Heart right ventricle (tissue), 16 donors: ENCODE results near the gene LRRC3. TPM values are rescaled to one million over a fixed set of nuclear protein-coding genes. Genes with fewer than 3 reads are reported as not detected.

Experiments
- ATAC-seq, 8 donors: fragments of 200-7000 bp; cut with Tn5 transposase; one replicate each; pipeline ENCODE4 v1.9.1; 2020; ENCODE audit warnings: mild to moderate bottlenecking in 8 of 8, moderate library complexity in 8 of 8, moderate number of reproducible peaks in 1 of 8
- DNase-seq, 2 donors: peaks; one replicate each; pipeline ENCODE4 v3.0.0-alpha.2; 2020
- H3K27ac ChIP-seq, 10 donors: fragments of 200-600 bp; sonication (generic) in 2 of 10; one replicate each; pipeline versions ENCODE4 v1.5.0 to v1.8.0; 2020 to 2022; ENCODE audit warnings: mild to moderate bottlenecking in 3 of 10
- H3K27me3 ChIP-seq, 7 donors: fragments of 200-600 bp; one replicate each; pipeline ENCODE4 v1.8.0; 2021 to 2022; ENCODE audit warnings: mild to moderate bottlenecking in 2 of 7
- H3K36me3 ChIP-seq, 9 donors: fragments of 200-600 bp; sonication (generic) in 1 of 9; one replicate each; pipeline versions ENCODE4 v1.5.0 to v1.8.0; 2020 to 2022; ENCODE audit warnings: mild to moderate bottlenecking in 2 of 9
- H3K4me1 ChIP-seq, 9 donors: fragments of 200-600 bp; sonication (generic) in 1 of 9; one replicate each; pipeline versions ENCODE4 v1.5.0 to v1.8.0; 2020 to 2022; ENCODE audit warnings: mild to moderate bottlenecking in 4 of 9
- H3K4me3 ChIP-seq, 10 donors: fragments of 200-600 bp; sonication (generic) in 2 of 10; one replicate each; pipeline versions ENCODE4 v1.5.0 to v1.8.0; 2020 to 2022; ENCODE audit warnings: mild to moderate bottlenecking in 7 of 10, moderate library complexity in 2 of 10
- H3K9me3 ChIP-seq, 11 donors: fragments of 200-600 bp in 10 of 11; sonication (generic) in 2 of 11; one replicate each; pipeline versions ENCODE4 v1.5.0 to v1.8.0; 2013 to 2022; ENCODE audit warnings: mild to moderate bottlenecking in 2 of 11, control low read depth in 1 of 11, moderate library complexity in 1 of 11
- WGBS, 2 donors: extraction: QIAGEN DNeasy Blood & Tissue Kit; methylation state at CpG; one replicate each; pipeline ENCODE4 v1.1.7; 2013; ENCODE audit warnings: inconsistent platforms in 1 of 2; 5-methylcytosine and 5-hydroxymethylcytosine counted together
- intact Hi-C, 10 donors: fragments of 100-400 bp; cut with DNase I; formaldehyde crosslinking; loops; one replicate each; pipeline versions ENCODE4 v1.11.1 to v1.14.2; 2022
- polyA plus RNA-seq, 2 donors: library from polyadenylated mRNA; stranded (reverse); fragments of 200-250 nt; gene quantifications; one replicate each; pipeline ENCODE4 v1.2.3, GENCODE V29; 2013
- total RNA-seq, 10 donors: library from RNA; stranded (reverse); fragmentation: NEBNext Ultra II Directional in 3 of 10; extraction: Animal tissue kit (Norgen Biotek cat#: 25700) in 3 of 10; gene quantifications; one replicate each; pipeline versions ENCODE4 v1.2.1 to v1.2.4, GENCODE V29; 2021 to 2023
- TF ChIP-seq, protein P1 (sequence below), 9 donors: fragments of 200-600 bp; sonication (generic) in 2 of 9; IDR thresholded peaks; one replicate each; pipeline versions ENCODE4 v1.5.0 to v1.8.0; 2021 to 2022; ENCODE audit warnings: antibody characterized with exemption in 9 of 9, mild to moderate bottlenecking in 5 of 9, moderate library complexity in 1 of 9
- donor health status: Arrhythmogenic right ventricular cardiomyopathy.
- donor health status: ischemic (EF 13 %, LVEDD 7.1; RV severe dilation, severe dysfunction).
- donor health status: healthy with polysubstance abuse.
- donor health status: DM: no; HTN: yes; CAD: no.
- donor health status: DM: no; HTN: no; CAD: no.
- donor health status: ischemic (EF 25% LVEDD 6.9; RV normal size, moderate dysfunction).
- donor health status: ischemic (EF 25% LVEDD 5.7; RV mildly dilated, moderate dysfunction).
- donor health status: healthy.
- donor health status: DM: yes; HTN: yes; CAD: no.
- donor health status: Ischemic cardiomyopathy.
- donor health status: ischemic (EF 35%, LVEDD 5.7; RV mildly dilated, moderate dysfunction).
- donor health status: nonischemic (EF 11% LVEDD 7.7; RV severe dilation, severe dysfunction).
- donor health status: DM: yes; HTN: yes; CAD: no.
- donor health status: PGD.
- donor health status: ischemic (EF 29% LVEDD 5.4; RV normal size, mild dysfunction).
- donor health status: nonischemic (EF 23%, LVEDD 6.1; RV moderate dilation, normal function).

Gene LRRC3
- total and polyA plus RNA-seq, 12 donors = 1.2 to 3.2 (median 2.0) TPM

DNA sequence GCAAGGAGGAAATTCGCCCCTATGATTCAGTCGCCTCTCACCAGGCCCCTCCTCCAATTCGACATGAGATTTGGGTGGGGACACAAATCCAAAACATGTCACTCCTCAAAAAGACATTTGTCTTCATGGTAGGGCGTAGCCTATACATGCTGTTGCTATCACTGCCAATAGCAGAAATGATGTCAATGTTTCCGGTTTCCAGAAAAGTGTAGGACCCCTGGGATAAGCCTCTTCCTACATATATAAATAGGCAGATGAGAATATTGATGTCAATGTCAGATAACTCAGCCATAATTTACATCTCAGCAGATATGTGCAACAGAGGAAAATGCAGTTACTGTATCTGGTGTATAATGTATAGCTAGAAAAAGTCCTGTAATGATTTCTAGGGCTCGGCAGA lies 16.7 kb downstream of the LRRC3 start:
- DNase-seq = no peak
- no peaks in the 10 kb centered on the region for H3K27me3 ChIP-seq
- 74 to 81% methylated on average over 6 of the region's 6 CpGs for WGBS, 2 donors
- no peaks in the 10 kb centered on the region for H3K4me1 ChIP-seq
- no peak overlapping the region for H3K27ac ChIP-seq
- TF ChIP-seq, protein P1, sequence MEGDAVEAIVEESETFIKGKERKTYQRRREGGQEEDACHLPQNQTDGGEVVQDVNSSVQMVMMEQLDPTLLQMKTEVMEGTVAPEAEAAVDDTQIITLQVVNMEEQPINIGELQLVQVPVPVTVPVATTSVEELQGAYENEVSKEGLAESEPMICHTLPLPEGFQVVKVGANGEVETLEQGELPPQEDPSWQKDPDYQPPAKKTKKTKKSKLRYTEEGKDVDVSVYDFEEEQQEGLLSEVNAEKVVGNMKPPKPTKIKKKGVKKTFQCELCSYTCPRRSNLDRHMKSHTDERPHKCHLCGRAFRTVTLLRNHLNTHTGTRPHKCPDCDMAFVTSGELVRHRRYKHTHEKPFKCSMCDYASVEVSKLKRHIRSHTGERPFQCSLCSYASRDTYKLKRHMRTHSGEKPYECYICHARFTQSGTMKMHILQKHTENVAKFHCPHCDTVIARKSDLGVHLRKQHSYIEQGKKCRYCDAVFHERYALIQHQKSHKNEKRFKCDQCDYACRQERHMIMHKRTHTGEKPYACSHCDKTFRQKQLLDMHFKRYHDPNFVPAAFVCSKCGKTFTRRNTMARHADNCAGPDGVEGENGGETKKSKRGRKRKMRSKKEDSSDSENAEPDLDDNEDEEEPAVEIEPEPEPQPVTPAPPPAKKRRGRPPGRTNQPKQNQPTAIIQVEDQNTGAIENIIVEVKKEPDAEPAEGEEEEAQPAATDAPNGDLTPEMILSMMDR (IDR thresholded peaks at IDR 0.05) = no peak
- no peaks in the 10 kb centered on the region for H3K36me3 ChIP-seq
- intact Hi-C loops = loop anchor here in 2 of 10 donors (10.0 kb wide), 2 partner anchors 117 to 127 kb away; partner anchors contain the start of gene TRPM2 (in 1 of the 2)
- ATAC-seq = no peak
- no peaks in the 10 kb centered on the region for H3K9me3 ChIP-seq
- H3K4me3 ChIP-seq = no peak overlapping the region

DNA sequence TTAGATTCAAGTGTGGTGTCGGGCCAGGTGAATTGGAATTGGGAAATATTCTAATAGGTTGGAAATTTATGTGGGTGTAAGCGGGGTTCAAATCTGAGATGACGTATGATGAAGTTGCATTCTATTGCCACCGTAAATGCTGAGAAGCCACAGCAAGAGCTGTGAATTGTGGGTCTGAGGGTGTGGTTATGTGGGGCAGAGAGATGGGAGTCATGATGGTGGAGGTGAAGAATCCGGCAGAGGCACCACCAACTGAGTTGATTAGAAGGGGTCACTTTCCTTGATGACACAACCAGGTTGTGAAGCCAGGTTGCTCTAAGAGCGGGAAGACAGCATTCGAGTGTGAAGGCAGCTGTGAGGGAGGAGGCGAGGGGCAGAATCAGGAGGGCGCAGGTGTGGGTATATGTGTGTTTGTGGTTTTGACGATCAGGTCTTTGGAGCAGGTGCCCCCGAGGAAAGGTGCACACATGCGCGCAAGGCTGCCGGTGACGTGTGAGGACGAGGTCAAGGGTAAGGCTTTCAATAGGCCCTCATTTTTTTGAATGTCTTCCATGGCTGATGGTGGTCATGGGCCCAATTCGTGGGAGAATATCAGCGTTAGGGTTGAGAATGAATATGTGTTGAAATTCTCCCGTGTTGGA lies 18.7 kb downstream of the LRRC3 start:
- Histone ChIP-seq H3K4me1 (peaks cover 0 to 18% (median 2%) of the 10 kb centered on the region in 9 donors), H3K4me3 (no peak overlapping the region), H3K27ac (no peak overlapping the region), H3K9me3 (no peaks in the 10 kb centered on the region), H3K36me3 (no peaks in the 10 kb centered on the region), H3K27me3 (no peaks in the 10 kb centered on the region)
- 92 to 93% methylated on average over 19 of the region's 19 CpGs for WGBS, 2 donors
- no peak for DNase-seq
- no peak for ATAC-seq
- TF ChIP-seq, protein P1 (IDR thresholded peaks at IDR 0.05) = no peak
- intact Hi-C loops = loop anchor here in 2 of 10 donors (10.0 kb wide), 2 partner anchors 119 to 129 kb away; partner anchors contain the start of gene TRPM2 (in 1 of the 2)

DNA sequence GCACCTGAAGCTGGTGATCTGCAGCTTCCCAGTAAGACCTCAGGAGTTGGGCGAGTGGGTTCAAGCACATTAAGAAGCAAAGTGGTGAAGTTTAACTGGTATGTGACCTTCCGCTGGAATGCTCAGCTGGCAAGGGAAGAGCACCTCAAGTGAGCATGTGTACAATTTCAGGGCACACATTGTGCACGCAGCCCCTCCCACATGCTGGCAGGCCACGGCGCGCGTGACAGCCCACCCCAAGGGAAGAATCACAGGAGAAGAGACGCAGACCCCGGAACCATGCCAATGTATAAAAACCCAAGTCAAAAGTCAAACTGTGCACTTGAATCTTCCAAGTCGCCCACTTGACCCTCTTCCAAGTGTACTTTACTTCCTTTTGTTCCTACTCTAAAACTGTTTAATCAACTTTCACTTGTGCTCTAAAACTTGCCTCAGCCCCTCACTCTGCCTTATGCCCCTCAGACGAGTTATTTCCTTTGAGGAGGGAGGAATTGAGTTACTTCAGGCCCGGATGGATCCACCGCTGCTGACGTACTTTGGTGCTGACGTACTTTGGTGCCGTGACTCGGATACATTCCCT lies 20.0 kb downstream of the LRRC3 start:
- intact Hi-C loops = loop anchor here in 2 of 10 donors (10.0 kb wide), 2 partner anchors 121 to 131 kb away; partner anchors contain the start of gene TRPM2 (in 1 of the 2)
- WGBS, 2 donors = 83 to 88% methylated on average over 17 of the region's 17 CpGs
- Histone ChIP-seq H3K27me3 (no peaks in the 10 kb centered on the region), H3K36me3 (no peaks in the 10 kb centered on the region), H3K27ac (no peak overlapping the region), H3K4me1 (peaks cover 0 to 24% (median 2%) of the 10 kb centered on the region in 9 donors), H3K4me3 (no peak overlapping the region), H3K9me3 (no peaks in the 10 kb centered on the region)
- TF ChIP-seq, protein P1 (IDR thresholded peaks at IDR 0.05) = no peak
- DNase-seq (no peak), ATAC-seq (no peak)

DNA sequence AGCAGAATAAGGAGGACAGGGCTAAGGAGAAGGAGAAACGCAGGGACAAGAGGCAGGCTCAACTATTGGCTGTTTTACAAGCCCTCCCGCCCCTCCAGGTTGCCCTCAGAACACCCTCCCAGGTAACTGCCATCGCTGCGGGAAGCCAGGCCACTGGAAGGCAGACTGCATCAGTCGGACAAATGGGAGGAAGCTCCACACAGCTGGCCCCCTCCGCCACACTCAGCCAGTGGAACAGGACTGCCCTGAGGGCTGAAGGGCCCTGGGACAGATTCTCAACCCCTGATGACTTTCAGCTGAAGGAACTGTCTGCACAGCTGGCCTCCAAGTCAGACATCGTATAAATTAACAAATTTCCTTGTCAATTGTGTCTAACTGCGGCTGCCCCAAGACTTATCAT lies 21.8 kb downstream of the LRRC3 start:
- 74 to 78% methylated on average over 8 of the region's 8 CpGs for WGBS, 2 donors
- TF ChIP-seq, protein P1 (IDR thresholded peaks at IDR 0.05) = no peak
- Histone ChIP-seq H3K27me3 (no peaks in the 10 kb centered on the region), H3K27ac (peak overlapping the region in 1 of 10 donors; percentile 52), H3K4me1 (peaks cover 0 to 24% (median 2%) of the 10 kb centered on the region in 9 donors), H3K9me3 (no peaks in the 10 kb centered on the region), H3K4me3 (no peak overlapping the region), H3K36me3 (no peaks in the 10 kb centered on the region)
- intact Hi-C loops = loop anchor here in 2 of 10 donors (10.0 kb wide), 2 partner anchors 122 to 132 kb away; partner anchors contain the start of gene TRPM2 (in 1 of the 2)
- DNase-seq = no peak
- no peak for ATAC-seq
